Breast epithelium (tissue), 4 donors: ENCODE results near the gene PNKP. TPM values are rescaled to one million over a fixed set of nuclear protein-coding genes. Genes with fewer than 3 reads are reported as not detected.

Experiments
- DNase-seq, 2 donors: peaks; one replicate each; pipeline ENCODE4 v3.0.0-alpha.2; 2019; ENCODE audit warnings: low spot score in 2 of 2
- H3K27ac ChIP-seq, 2 donors: fragments of 200-600 bp; sonication (generic) in 1 of 2; one replicate each; pipeline ENCODE4 v1.5.1; 2016 to 2019; ENCODE audit warnings: mild to moderate bottlenecking in 1 of 2
- H3K27me3 ChIP-seq, 2 donors: fragments of 200-600 bp; sonication (generic) in 1 of 2; one replicate each; pipeline versions ENCODE4 v1.5.1 to v1.6.0; 2017 to 2019; ENCODE audit warnings: control low read depth in 1 of 2, mild to moderate bottlenecking in 1 of 2
- H3K36me3 ChIP-seq: fragments of 200-600 bp; one replicate; pipeline ENCODE4 v1.5.1; 2019
- H3K4me1 ChIP-seq, 2 donors: fragments of 200-600 bp; sonication (generic); one replicate each; pipeline ENCODE4 v1.5.1; 2016 to 2019; ENCODE audit warnings: control low read depth in 1 of 2
- H3K4me3 ChIP-seq, 3 donors: fragments of 200-600 bp; sonication (generic); 1 replicate in 2 of 3; 2 replicates in 1 of 3; pipeline ENCODE4 v1.5.1; 2016 to 2019; ENCODE audit warnings: mild to moderate bottlenecking in 3 of 3, moderate library complexity in 2 of 3
- H3K9me3 ChIP-seq, 2 donors: fragments of 200-600 bp; sonication (generic) in 1 of 2; one replicate each; pipeline ENCODE4 v1.5.1; 2016 to 2019; ENCODE audit warnings: control low read depth in 1 of 2
- CTCF ChIP-seq, 3 donors: fragments of 450-650 bp; IDR thresholded peaks; one replicate each; pipeline ENCODE4 v1.5.1; 2016 to 2017; ENCODE audit warnings: antibody characterized with exemption in 3 of 3, mild to moderate bottlenecking in 3 of 3, moderate library complexity in 3 of 3
- POLR2A ChIP-seq: fragments of 450-650 bp; IDR thresholded peaks from one replicate; pipeline ENCODE4 v1.6.1; 2016; ENCODE audit warnings: antibody characterized with exemption, mild to moderate bottlenecking, moderate library complexity
- POLR2AphosphoS5 ChIP-seq, 3 donors: sonication (generic); formaldehyde crosslinking; IDR thresholded peaks; one replicate each; pipeline ENCODE4 v1.6.1; 2017; ENCODE audit warnings: antibody characterized with exemption in 3 of 3
- intact Hi-C: fragments of 100-400 bp; cut with DNase I; formaldehyde crosslinking; loops from one replicate; pipeline ENCODE4 v1.15.1; 2023; ENCODE audit warnings: low total_unique reads
- total RNA-seq, 3 donors: library from RNA; depleted of rRNA; stranded (reverse); fragments of >200 nt; gene quantifications; one replicate each; pipeline ENCODE4 v1.1.0, GENCODE V29; 2016

PNKP gene
- total RNA-seq, 3 donors from 2014 or later: 31.0 to 69.2 (median 57.7) TPM

- Histone ChIP-seq H3K27me3 (no peaks in the 10 kb centered on the region), H3K4me1 (peaks cover 0 to 8% of the 10 kb centered on the region in 2 donors), H3K4me3 (peak overlapping the region in 1 of 3 donors; percentile 3), H3K36me3 (peaks cover 3% of the 10 kb centered on the region), H3K9me3 (no peaks in the 10 kb centered on the region), H3K27ac (peak overlapping the region; percentile 62 to 72)
- no peak for TF ChIP-seq CTCF (IDR thresholded peaks at IDR 0.05)
- no peak for TF ChIP-seq POLR2A
- TF ChIP-seq POLR2AphosphoS5 (IDR thresholded peaks at IDR 0.05): no peak
- intact Hi-C loops: no loop called here
- DNase-seq: no peak
These were observed 5.6 kb downstream of the PNKP start for GRCh38 chr19:49861541-49862378.

GRCh38 chr19:49861107-49861506, 6.3 kb downstream of the PNKP start:
- H3K9me3 ChIP-seq: no peaks in the 10 kb centered on the region
- no peak for DNase-seq
- H3K36me3 ChIP-seq: peaks cover 3% of the 10 kb centered on the region
- intact Hi-C loops: no loop called here
- TF ChIP-seq POLR2A: no peak
- no peak for TF ChIP-seq CTCF (IDR thresholded peaks at IDR 0.05)
- TF ChIP-seq POLR2AphosphoS5 (IDR thresholded peaks at IDR 0.05): no peak
- no peaks in the 10 kb centered on the region for H3K27me3 ChIP-seq
- H3K4me1 ChIP-seq: peaks cover 0 to 2% of the 10 kb centered on the region in 2 donors
- H3K27ac ChIP-seq: peak overlapping the region; percentile 62 to 72
- peak overlapping the region in 1 of 3 donors; percentile 3 for H3K4me3 ChIP-seq

- Histone ChIP-seq H3K9me3 (no peaks in the 10 kb centered on the region), H3K4me1 (no peaks in the 10 kb centered on the region), H3K36me3 (peaks cover 3% of the 10 kb centered on the region), H3K4me3 (no peak overlapping the region), H3K27ac (peak overlapping the region; percentile 62 to 72), H3K27me3 (no peaks in the 10 kb centered on the region)
- no peak for DNase-seq
- intact Hi-C loops: loop anchor here (1.0 kb wide), 1 partner anchor 30 kb away; no protein-coding TSS in a partner anchor
- TF ChIP-seq CTCF (IDR thresholded peaks at IDR 0.05) (no peak), POLR2A (no peak), POLR2AphosphoS5 (IDR thresholded peaks at IDR 0.05) (no peak)
These were observed 6.9 kb downstream of the PNKP start for GRCh38 chr19:49860336-49861102.

- intact Hi-C loops: loop anchor here (1.0 kb wide), 1 partner anchor 30 kb away; no protein-coding TSS in a partner anchor
- Histone ChIP-seq H3K27ac (no peak overlapping the region), H3K9me3 (no peaks in the 10 kb centered on the region), H3K4me1 (no peaks in the 10 kb centered on the region), H3K36me3 (peaks cover 3% of the 10 kb centered on the region), H3K27me3 (no peaks in the 10 kb centered on the region), H3K4me3 (no peak overlapping the region)
- no peak for DNase-seq
- TF ChIP-seq CTCF (IDR thresholded peaks at IDR 0.05) (no peak), POLR2AphosphoS5 (IDR thresholded peaks at IDR 0.05) (no peak), POLR2A (no peak)
These were observed 7.6 kb downstream of the PNKP start for GRCh38 chr19:49859682-49860335.
